HepG2 (cell line): ENCODE results near the gene PPP1R9A. TPM values are rescaled to one million over a fixed set of nuclear protein-coding genes. Genes with fewer than 3 reads are reported as not detected.

ENCODE experiments used
- CENPX ChIP-seq: sonication (generic); formaldehyde crosslinking; IDR thresholded peaks from 2 replicates; pipeline ENCODE4 v1.9.0; 2021; ENCODE audit warnings: mild to moderate bottlenecking, missing genetic modification reagents, moderate library complexity
- HOXA5 ChIP-seq: sonication (generic); formaldehyde crosslinking; IDR thresholded peaks from 2 replicates; pipeline ENCODE4 v1.4.0; 2020; ENCODE audit warnings: missing genetic modification reagents
- KDM3A ChIP-seq: IDR thresholded peaks from 2 replicates; pipeline ENCODE4 v1.6.1; 2018; ENCODE audit warnings: low read depth, missing compliant biosample characterization
- KDM4B ChIP-seq: sonication (generic); formaldehyde crosslinking; IDR thresholded peaks from 2 replicates; pipeline ENCODE4 v1.4.0; 2020; ENCODE audit warnings: missing genetic modification reagents
- KLF11 ChIP-seq: IDR thresholded peaks from 2 replicates; pipeline ENCODE4 v1.6.1; 2016; ENCODE audit warnings: missing compliant biosample characterization
- PRPF4 ChIP-seq: fragments of 200-400 bp; formaldehyde crosslinking; IDR thresholded peaks from 2 replicates; pipeline ENCODE4 v1.6.1; 2016; ENCODE audit warnings: low read length, low read depth; ENCODE audit not compliant: poor library complexity, severe bottlenecking
- SIN3B ChIP-seq: fragments of 150-350 bp; IDR thresholded peaks from 2 replicates; pipeline ENCODE4 v1.6.1; 2014; ENCODE audit warnings: low read length
- SRSF9 ChIP-seq: fragments of 200-400 bp; formaldehyde crosslinking; IDR thresholded peaks from 2 replicates; pipeline ENCODE4 v1.6.1; 2018; ENCODE audit warnings: borderline replicate concordance, mild to moderate bottlenecking, low read depth, low read length; ENCODE audit not compliant: insufficient read depth, poor library complexity, severe bottlenecking
- TFDP1 ChIP-seq: IDR thresholded peaks from 2 replicates; pipeline ENCODE4 v1.6.1; 2016; ENCODE audit warnings: missing compliant biosample characterization, missing genetic modification reagents, borderline replicate concordance
- TGIF2 ChIP-seq: IDR thresholded peaks from 2 replicates; pipeline ENCODE4 v1.6.1; 2016; ENCODE audit warnings: control low read depth, missing compliant biosample characterization
- THAP11 ChIP-seq: IDR thresholded peaks from 2 replicates; pipeline ENCODE4 v1.6.1; 2016; ENCODE audit warnings: missing biosample characterization, missing genetic modification reagents
- TRIM24 ChIP-seq: sonication (generic); formaldehyde crosslinking; IDR thresholded peaks from 2 replicates; pipeline ENCODE4 v1.8.0; 2022; ENCODE audit warnings: mild to moderate bottlenecking, missing genetic modification reagents
- ZC3H13 ChIP-seq: sonication (generic); formaldehyde crosslinking; IDR thresholded peaks from 2 replicates; pipeline ENCODE4 v1.8.1; 2023; ENCODE audit warnings: mild to moderate bottlenecking, missing genetic modification reagents, moderate library complexity
- ZC3H4 ChIP-seq: sonication (generic); formaldehyde crosslinking; IDR thresholded peaks from 2 replicates; pipeline ENCODE4 v1.4.0; 2020; ENCODE audit warnings: missing genetic modification reagents, borderline replicate concordance
- ZFP90 ChIP-seq: sonication (generic); formaldehyde crosslinking; IDR thresholded peaks from 2 replicates; pipeline ENCODE4 v1.8.0; 2022; ENCODE audit warnings: missing genetic modification reagents, mild to moderate bottlenecking, inconsistent platforms, borderline replicate concordance
- ZHX1 ChIP-seq: sonication (generic); formaldehyde crosslinking; IDR thresholded peaks from 2 replicates; pipeline ENCODE4 v1.8.1; 2022; ENCODE audit warnings: low read depth, mild to moderate bottlenecking, missing genetic modification reagents
- ZNF12 ChIP-seq: sonication (generic); formaldehyde crosslinking; IDR thresholded peaks from 2 replicates; pipeline ENCODE4 v1.5.0; 2020; ENCODE audit warnings: missing genetic modification reagents
- ZNF44 ChIP-seq: sonication (generic); formaldehyde crosslinking; IDR thresholded peaks from 2 replicates; pipeline ENCODE4 v1.5.1; 2020; ENCODE audit warnings: mild to moderate bottlenecking, missing genetic modification reagents
- ZNF501 ChIP-seq: sonication (generic); formaldehyde crosslinking; IDR thresholded peaks from 2 replicates; pipeline ENCODE4 v1.5.1; 2020; ENCODE audit warnings: mild to moderate bottlenecking, moderate library complexity, missing genetic modification reagents
- ZNF569 ChIP-seq: sonication (generic); formaldehyde crosslinking; IDR thresholded peaks from 2 replicates; pipeline ENCODE4 v1.5.0; 2020; ENCODE audit warnings: mild to moderate bottlenecking, missing genetic modification reagents, moderate library complexity, borderline replicate concordance
- ZNF687 ChIP-seq: sonication (generic); formaldehyde crosslinking; IDR thresholded peaks from 2 replicates; pipeline ENCODE4 v1.5.1; 2020; ENCODE audit warnings: mild to moderate bottlenecking, missing genetic modification reagents, moderate library complexity
- ZNF772 ChIP-seq: sonication (generic); formaldehyde crosslinking; IDR thresholded peaks from 2 replicates; pipeline ENCODE4 v1.5.0; 2020; ENCODE audit warnings: mild to moderate bottlenecking, missing genetic modification reagents
- polyA plus RNA-seq, 8 experiments: library from polyadenylated mRNA; depleted of rRNA in 3 of 8; stranded (reverse) in 7 of 8; unstranded in 1 of 8; fragments of >200 nt; fragmentation: Illumina TruSeq in 4 of 8; extraction: Trizol in 4 of 8; gene quantifications; 2 replicates each; pipeline versions ENCODE4 v1.2.1 to v1.2.3, GENCODE V29; 2011 to 2016; ENCODE audit warnings: low read depth in 4 of 8, missing spikeins in 1 of 8, mixed read lengths in 1 of 8; ENCODE audit not compliant: insufficient read depth in 1 of 8
- total RNA-seq, 5 experiments: library from RNA; depleted of rRNA; stranded (reverse); fragments of >200 nt; fragmentation: Illumina TruSeq; extraction: Trizol; gene quantifications; 2 replicates each; pipeline ENCODE4 v1.2.3, GENCODE V29; 2016; ENCODE audit warnings: low read depth in 1 of 5

The PPP1R9A gene
- total and polyA plus RNA-seq, 2 of the 13 experiments (the other 11 are each of a cell fraction or from before 2014, with no cell fraction given): 11.4 to 31.9 TPM

GRCh38 chr7:94907026-94907810 is at the start of gene PPP1R9A (continued):
- TF ChIP-seq ZNF687 (CRISPR knock-in tag): peak; percentile 92
- no peak for TF ChIP-seq ZNF569 (CRISPR knock-in tag)
- TF ChIP-seq THAP11: peak; percentile 53
- no peak; the same call in 1 of the 2 replicates for TF ChIP-seq KDM4B (CRISPR knock-in tag)
- no peak for TF ChIP-seq TRIM24 (CRISPR knock-in tag)
- peak; percentile 15; the same call in 1 of the 2 replicates for TF ChIP-seq TFDP1 (CRISPR knock-in tag)
- TF ChIP-seq ZFP90 (CRISPR knock-in tag): peak; percentile 81
- TF ChIP-seq ZNF44 (CRISPR knock-in tag): no peak
- 0 out of 2 replicates have a peak, but pooled peaks have one; percentile 26 for TF ChIP-seq ZC3H13 (CRISPR knock-in tag)
- no peak for TF ChIP-seq PRPF4
- no peak for TF ChIP-seq ZHX1 (CRISPR knock-in tag)
- TF ChIP-seq TGIF2 (CRISPR knock-in tag): no peak
- no peak for TF ChIP-seq ZNF501 (CRISPR knock-in tag)
- no peak for TF ChIP-seq ZNF772 (CRISPR knock-in tag)
- no peak for TF ChIP-seq KLF11 (CRISPR knock-in tag)
- 0 out of 2 replicates have a peak, but pooled peaks have one; percentile 13 for TF ChIP-seq ZNF12 (CRISPR knock-in tag)
- TF ChIP-seq KDM3A (CRISPR knock-in tag): 0 out of 2 replicates have a peak, but pooled peaks have one; percentile 36
- TF ChIP-seq HOXA5 (CRISPR knock-in tag): peak; percentile 29; the same call in 1 of the 2 replicates
- 0 out of 2 replicates have a peak, but pooled peaks have one; percentile 42 for TF ChIP-seq ZC3H4 (CRISPR knock-in tag)
- no peak for TF ChIP-seq SIN3B
- no peak for TF ChIP-seq SRSF9
- TF ChIP-seq CENPX (CRISPR knock-in tag): no peak
